HG03460 (cell line): ENCODE results near the gene ABTB2.

Experiments used
- ATAC-seq: cut with Tn5 transposase; IDR thresholded peaks from one replicate; pipeline ENCODE4 v1.9.1; 2021; ENCODE audit not compliant: unreplicated experiment

Gene ABTB2

DNA sequence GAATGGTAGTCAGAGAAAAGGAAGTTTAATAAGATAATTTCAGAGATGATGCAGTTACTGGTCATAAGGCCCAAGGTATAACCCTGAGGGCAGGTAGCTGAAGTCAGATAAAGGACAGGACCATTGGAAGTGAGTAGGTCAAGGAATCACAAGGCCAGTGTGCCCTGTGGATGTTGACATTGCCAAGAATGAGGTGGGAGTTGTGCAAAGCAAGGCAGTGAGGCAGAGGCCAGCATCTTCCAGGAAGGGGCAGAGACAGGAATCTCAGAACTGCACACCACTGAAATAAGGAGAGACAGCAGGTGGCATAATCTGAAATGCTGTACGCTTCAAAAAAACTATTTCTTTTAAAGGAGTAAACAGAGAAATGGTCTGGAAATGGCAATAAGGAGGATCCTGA lies 61.4 kb downstream of the ABTB2 start:
- no peak for ATAC-seq

DNA sequence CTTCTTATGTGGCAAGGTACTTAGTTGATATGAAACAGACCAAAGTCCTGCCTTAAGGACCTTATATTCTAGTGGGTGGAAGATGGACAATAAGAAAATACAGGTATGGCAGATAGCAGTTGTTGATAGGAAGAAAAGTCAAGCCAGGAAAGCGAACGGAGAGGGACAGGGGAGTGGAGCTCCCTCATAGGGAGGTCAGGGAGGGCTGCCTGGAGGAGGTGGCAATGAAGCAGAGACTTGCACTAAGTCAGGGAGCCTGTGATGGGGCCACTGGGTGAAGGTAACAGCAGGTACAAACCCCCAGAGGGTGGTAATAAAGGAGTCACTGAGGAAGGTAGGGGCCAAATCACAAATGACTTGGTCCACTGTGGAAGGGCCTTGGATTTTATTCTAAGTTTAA lies 65.3 kb downstream of the ABTB2 start:
- ATAC-seq: no peak

DNA sequence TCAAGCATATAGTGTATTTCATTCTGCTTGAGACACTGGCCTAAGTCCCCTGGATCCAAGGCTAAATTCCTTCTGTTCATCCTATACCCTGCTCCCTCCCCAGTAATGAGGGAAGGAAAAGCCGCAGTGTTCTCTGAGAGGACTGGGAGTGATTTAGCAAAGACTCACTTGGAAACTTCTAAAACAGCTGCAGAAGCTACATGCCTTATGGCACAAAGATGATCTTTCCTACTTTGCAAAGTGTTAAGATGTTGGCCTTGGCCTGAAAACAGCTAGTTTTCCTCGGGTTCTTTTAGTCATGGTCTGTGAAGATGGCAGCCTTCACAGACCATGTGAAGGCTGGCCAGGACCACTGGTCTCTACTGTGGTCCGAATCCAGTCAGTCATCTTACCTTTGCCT lies 65.7 kb downstream of the ABTB2 start:
- ATAC-seq: no peak

DNA sequence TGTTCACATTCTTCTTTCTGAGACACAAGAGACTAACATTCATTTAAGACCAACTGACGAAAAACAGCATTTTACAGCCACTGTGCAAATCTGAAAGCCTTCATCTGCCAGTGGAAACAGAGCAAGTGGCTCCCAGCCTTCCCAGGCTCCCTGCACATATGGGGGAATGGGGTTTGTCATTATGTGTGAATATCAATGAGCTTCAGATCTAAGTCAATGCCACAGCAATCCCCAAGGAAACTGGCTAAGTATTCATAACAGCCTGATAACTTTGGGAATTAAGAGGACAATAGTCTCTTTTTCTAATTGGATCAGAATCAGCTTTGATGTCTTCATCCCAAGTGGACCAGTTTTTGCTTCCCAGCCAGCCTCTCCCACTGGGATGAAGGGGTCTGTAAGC lies 66.9 kb downstream of the ABTB2 start:
- ATAC-seq: no peak

DNA sequence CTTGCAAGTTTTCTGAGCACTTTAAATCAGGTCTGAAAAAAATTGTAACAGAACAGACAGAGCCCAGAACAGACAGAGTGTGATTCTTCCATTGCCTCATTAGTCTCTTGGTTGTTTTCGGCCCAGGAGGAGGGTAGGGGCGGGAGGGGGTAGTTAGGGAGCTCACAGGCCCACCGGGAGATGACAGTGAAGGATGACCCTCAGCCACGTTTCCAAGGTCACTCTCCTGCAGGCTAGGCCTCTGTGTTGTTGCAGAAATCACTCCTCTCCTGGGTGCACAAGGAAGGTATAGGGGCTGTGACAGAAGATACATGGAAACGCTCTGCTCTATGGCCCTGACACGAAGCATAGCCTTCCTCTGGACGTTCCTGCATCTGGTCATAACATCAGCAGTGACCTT lies 69.3 kb downstream of the ABTB2 start:
- no peak for ATAC-seq

DNA sequence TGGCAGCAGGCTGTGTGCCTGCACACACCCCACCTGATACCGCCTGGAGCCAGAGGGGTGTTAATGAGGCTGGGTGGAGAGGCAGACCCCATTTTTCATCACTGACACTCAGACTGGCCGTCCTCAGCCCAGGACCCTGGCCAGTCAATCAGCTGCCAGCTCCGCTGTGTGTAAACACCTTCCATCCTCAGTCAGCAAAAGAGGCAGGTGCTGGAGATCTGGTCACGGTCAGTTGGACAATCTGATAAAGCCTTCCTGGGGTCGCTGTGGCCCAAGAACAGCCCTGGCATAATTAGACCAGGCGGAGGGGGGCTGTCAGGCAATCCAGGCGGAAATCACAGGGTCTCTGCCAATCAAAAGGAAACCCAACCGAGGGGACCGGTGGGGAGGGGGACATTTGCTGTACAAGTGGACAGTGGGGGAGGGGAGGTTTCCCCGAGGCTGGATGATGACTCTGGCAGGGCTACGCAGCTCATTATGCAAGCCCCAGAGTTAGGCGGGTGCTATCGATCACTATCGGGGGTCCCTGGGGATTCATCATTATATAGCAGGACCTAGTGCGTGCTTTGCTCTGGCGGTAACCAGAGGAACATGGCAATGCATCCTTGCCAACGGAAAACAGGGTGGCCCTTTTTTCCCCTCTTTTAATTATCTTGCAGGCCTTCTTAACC lies 72.9 kb downstream of the ABTB2 start:
- ATAC-seq: no peak

DNA sequence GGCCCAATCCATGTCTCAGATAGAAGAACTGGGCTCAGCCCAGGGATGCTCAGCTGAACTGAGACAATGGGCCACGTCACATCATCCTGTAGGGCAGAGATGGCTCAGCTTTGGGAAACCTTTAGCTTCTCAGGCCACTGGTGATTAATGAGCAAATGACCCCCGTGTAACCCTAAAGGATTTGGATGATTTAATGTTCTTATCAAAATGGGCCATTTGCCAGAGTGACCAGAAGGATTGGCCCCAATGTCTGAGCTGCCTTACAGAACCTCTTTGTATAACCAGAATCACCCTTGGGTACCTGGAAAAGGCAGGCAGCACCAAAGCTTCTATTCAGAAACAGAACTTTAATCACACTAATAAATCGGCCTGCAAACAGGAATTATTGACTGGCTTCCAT lies 73.7 kb downstream of the ABTB2 start:
- no peak for ATAC-seq

DNA sequence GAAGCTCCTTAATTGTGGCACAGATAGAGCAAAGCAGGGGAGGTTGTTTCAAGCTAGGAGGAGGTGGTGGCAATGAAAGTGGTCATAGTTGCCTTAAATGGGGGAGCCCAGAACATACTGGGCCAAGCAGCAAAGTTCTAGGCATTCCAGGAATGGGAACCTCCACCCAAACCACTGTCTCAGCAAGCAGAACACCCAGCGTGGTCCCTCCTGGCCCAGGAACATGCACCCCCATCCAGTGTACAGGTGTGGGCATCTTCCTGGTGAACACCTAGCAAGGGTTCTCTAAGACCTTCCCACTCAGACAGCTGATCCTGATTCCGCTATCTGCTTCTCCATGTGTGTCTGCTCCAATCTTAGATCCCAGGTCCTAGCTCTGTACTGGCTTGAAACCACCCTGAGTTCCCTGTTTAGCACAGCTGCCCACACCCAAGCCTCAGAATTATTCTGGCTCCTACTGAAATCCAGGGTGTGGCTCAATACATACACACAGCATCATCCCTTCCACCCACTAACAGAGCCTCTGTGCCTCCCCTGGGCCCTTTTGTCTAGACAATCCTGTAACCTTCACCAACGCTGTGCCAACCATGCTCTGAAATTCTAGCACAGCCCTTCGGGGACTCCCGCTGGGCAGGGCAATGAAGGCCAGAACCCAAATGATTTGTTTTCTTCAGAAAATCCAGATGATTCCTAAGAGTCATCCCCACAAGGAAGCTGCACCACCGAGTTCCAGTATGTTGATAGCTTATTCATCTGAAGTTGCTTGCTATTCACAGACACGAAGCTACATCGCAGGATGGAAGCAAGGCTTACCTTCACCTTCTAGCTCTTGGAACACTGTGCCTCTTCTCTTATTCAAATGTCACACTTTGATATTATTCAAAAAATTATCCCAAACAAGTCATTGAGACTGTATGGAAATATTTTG lies 76.6 kb downstream of the ABTB2 start:
- no peak for ATAC-seq

DNA sequence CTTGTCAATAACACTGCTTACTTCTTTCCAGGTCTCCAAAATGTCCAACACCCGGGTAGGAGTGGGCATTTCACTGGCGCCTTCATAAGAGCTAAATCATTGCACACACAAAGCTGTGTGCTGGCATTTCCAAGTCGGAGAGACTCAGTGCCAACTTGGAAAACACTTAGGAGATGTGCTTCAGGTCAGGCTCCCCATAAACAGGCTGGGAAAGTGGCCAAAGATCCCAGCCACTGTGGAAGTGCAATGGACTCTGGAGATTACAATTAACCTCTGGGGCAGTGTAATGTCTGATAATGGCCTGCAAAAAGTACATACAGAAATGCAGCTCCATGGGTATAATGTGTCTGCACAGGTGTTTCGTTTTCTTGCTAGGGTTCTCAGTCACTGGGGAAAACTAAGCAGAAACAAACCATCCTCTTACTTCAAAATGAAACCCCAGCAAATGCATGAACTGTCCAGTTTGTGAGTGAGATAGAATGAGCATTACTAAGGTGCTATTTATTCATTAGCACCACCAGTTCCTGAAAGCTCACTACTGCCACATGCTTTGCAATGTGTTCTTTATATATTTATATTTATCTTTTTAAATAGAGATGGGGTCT lies 79.0 kb downstream of the ABTB2 start:
- ATAC-seq: peak; percentile 66

DNA sequence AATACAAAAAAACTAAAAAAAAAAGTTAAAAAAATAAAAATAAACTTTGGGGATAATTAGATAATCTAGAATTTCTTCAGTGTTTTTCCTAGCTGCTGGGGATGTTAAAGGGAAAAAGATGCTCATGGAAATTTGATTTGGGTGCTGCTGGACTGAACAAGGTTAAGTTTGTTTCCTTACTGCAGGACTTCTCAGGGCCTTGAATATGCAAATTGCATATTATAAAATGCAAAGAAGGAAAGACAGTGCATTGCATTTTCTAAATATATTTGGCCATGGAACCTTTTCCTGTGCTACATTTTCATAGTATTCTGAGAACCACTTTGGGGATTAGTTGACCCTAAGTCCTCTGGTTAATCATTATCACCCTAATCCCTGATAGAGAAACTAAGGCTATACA lies 79.6 kb downstream of the ABTB2 start:
- no peak for ATAC-seq

DNA sequence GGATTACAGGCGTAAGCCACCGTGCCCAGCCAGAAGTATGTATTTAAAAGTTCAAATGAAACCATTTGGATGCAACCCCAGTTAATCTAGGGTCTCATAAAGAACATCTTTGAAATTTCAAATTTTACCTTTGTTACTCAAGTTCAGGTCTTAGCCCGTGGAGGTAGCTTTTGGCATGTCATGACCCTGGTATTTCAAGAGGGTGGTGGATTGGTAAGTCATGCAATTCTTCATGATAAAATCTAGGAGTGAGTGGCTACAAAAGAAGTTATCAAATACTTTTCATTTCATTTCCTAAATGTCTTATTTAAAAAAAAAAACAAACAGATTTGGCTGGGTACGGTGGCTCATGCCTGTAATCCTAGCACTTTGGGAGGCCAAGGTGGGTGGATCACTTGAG lies 80.6 kb downstream of the ABTB2 start:
- no peak for ATAC-seq

DNA sequence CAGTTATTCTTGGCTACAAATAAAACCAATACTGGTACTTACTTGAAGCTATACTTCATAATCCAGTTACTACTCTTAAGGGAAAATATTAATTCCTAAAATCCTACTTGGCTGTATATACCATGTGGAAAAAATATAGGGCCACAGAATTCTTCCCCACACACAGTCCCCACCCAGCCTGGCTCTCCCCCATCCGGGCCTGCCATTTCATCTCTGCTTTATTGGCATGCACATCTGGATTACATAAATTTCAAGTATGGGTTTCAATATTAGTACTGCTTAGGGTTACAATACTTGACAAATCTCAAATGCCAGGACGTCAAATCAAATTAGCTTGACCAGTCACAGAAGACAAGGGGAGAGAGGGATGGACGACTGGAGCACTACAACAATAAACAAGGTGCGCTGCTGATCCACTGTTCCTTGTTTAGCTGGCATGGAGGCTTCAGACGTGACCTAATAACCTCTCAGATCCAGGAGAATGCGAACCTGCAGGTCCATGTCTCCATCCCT lies 81.4 kb downstream of the ABTB2 start:
- ATAC-seq: no peak

DNA sequence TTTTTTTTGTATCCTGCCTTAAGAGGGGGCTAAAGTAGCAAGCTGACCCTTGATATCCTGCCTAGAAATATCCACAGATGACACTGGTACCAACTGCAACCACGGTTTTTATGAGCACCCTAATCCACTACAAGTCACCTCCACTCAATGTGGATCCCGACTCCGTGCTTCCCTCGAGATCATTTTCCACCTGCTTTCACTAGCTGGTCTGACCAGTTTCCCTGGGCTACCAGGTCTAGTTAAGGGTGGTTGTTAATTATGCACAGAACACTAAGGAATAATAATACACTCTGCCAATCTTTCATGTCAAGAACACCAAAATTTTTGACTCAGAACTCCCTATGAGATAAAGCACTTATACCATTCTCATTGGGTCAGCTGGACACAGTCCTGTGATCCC lies 82.3 kb downstream of the ABTB2 start:
- ATAC-seq: no peak

DNA sequence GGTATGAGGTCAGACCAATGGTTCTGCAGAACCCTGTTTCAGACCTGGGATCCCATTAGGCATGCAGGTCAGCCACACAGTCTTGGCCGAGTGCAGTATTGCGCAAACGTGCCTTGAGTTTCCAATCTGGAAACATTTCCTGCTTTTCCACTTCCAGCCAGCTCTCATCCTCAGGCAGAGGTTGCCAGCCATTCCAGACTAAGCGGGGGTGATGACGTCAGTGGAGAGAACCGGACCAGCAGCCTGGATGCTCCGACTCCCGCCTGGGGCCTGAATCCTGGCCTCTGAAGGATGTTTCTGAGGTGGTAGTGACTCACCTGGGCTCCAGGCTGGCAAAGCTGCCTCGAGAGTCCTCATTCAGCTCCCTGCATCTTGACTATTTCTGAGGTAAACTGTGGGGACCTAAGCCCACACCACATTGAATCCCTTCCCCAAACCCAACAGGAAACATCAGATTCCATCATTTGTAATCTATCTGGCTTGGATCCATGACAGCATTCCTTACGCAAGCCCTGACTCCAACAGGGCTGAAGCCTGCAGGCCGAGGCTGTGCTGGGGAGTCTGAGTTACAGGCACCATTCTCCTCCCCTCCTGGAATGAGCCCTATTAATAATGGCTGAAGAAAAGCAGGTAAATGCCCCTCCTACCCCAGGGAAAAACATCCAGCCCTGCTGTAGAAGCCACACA lies 83.0 kb downstream of the ABTB2 start:
- no peak for ATAC-seq

DNA sequence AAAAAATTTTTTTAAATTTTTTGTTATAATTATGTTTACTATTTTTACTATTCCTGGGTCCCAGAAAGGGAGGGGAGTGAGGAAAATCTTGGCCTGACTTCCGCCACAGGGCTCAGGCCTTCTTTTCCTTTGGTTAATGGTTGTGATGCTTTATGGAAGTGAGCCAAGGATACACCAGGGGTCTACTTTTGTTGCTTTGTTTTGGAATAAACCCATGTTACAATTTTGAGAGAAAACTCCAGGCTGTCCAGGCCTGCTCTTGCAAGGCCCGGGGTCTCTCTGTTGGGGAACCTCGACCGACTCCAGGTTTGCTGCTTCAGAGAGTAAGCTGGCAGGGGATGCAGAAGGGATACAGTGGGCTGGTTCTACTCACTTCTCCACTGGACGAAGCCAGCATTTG lies 84.7 kb downstream of the ABTB2 start:
- ATAC-seq: no peak

DNA sequence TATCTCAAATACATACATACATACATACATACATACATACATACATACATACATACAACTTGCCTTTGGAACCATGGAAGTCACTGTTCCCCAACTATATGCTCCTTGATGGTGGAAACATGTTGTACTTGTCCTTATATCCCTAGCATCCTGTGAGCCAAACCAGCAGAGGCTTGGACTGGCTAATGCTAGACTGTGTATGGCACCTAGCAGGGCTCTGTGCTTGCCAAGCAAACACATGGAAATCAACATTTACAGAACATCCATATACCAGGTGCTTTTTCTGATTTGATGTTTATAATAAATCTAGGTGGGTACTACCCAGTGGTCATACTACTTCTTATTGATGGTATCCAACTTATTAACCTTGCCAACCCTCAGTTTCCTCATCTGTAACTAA lies 86.1 kb downstream of the ABTB2 start:
- ATAC-seq: no peak

DNA sequence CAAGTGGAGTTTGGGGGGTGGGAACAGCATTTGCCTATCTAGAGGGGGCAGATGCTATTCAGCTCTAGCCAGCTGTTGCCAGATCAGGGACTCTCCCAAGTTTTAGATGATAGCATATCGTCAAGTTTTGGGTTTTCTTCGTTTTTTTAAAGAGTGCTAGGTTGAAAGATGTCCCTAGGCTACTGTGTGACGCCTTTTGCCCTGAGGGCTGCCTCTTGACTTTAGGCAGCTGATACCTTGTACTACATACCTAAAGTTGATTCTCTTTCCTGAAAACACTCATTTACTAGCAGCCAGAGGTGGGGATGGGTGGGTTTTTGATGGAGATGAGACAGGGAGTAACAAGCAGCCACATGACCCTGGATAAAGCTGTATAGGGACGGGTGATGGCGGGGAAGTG lies 87.1 kb downstream of the ABTB2 start:
- ATAC-seq: no peak

DNA sequence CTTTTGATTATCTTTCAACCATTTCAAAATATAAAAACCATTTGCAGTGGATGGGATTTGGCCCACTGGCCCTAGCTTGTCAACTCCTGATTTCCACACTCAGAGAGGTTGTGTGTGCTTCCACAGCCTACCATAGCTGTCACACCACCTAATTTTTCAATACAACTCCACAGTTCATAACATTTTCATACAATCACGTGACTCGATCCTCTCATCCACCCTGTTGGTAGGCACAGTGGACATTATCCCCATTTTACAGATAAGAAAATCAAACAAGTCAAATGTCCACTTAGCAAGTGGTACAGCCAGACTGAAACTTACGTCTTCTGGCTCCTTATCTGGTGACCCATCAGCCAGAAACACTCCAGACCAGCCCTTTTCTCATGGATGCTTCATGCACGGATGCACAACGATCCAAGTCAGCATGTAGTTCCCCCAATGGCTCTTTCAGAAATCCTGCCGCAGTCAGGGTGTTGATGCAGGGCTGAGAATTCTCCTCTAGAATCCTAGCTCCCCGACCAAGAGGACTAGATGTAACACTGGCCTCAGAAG lies 88.0 kb downstream of the ABTB2 start:
- ATAC-seq: no peak

DNA sequence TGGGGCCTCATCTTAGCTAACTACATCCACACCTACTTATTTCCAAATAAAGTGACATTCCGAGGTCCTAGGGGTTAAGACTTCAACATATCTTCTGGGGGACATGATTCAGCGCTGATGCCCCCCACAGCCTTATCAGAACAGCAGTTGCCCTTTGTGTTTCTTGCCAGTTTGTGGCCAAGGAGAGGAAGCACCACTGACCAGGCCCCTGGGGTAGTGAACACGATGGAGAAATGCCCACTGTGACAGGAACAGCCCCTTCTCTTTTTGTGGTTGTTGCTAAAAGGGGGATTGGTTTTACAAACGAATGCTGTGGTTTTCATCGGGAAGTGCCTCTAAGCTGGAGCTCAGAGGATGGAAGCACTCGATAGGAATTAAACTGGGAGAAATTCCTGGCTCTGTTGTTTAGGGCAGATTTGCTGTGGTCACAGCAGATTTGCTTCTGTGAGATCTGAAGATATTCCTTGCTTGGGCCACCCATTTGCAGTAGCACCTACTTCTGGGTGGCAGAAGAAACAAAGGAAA lies 88.8 kb downstream of the ABTB2 start:
- no peak for ATAC-seq

DNA sequence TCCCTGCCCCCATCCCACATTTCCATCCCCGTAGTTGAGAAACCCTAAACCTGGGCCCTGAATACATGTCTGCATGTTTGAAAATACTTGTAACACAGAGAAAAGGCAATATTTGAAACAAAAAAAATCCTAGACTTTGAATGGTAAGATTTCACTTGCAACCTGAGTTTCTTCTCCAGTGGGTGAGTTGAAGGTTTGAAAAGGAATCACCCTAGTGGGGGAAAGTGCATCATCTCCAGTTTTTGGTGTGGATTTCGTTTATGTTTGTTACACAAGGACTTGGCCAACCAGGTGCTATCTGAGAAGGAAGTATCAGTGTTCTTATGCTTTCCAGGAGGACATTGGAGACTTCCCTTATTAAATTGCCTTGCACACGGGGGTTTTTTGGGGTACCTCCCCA lies 90.4 kb downstream of the ABTB2 start:
- no peak for ATAC-seq

DNA sequence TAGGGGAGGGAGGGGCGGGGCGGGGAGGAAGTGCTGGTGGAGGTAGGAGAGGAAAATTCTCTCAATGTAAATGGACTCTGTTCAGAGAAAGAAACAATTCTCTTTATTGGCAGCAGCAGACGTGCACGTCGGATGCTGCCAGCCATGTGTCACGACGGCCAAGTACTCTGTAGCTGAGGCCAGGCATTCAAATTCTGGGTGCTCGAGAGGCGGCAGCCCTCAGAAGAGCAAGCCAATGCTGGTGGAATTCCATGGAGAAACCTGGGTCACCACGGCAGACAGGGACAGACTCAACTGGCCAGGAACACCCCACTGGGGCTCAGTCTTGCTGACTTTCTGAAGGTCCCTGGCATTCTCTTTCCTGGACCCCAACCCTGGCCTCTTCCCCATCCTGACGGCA lies 90.8 kb downstream of the ABTB2 start:
- no peak for ATAC-seq
